HG02759 (cell line): ENCODE results near the gene ANGPTL1.
"Not testable (repeated sequence)": the region's sequence is repeated elsewhere in the genome, so short reads cannot be mapped to it uniquely, and the experiment has no call there.

ENCODE experiments used
- ATAC-seq: cut with Tn5 transposase; IDR thresholded peaks from one replicate; pipeline ENCODE4 v1.9.1; 2021; ENCODE audit warnings: mild to moderate bottlenecking, moderate library complexity; ENCODE audit not compliant: unreplicated experiment

Gene ANGPTL1

GRCh38 chr1:178868706-178869105 lies 2.2 kb downstream of the ANGPTL1 start:
- no peak for ATAC-seq

- ATAC-seq = no peak
These were observed 3.2 kb downstream of the ANGPTL1 start for GRCh38 chr1:178867670-178868069.

GRCh38 chr1:178864326-178864725 lies 6.6 kb downstream of the ANGPTL1 start:
- ATAC-seq = no peak

GRCh38 chr1:178862864-178863263 lies 8.0 kb downstream of the ANGPTL1 start:
- ATAC-seq = no peak

- no peak for ATAC-seq
These were observed 8.5 kb downstream of the ANGPTL1 start for GRCh38 chr1:178862416-178862815.

GRCh38 chr1:178857126-178857525 lies 13.8 kb downstream of the ANGPTL1 start:
- no peak for ATAC-seq

GRCh38 chr1:178849918-178850317 lies 21.0 kb downstream of the ANGPTL1 start:
- no peak for ATAC-seq

- ATAC-seq = not testable (repeated sequence)
These were observed 23.0 kb downstream of the ANGPTL1 start for GRCh38 chr1:178847919-178848318.

GRCh38 chr1:178847396-178847849 lies 23.5 kb downstream of the ANGPTL1 start:
- ATAC-seq = no peak

GRCh38 chr1:178846306-178846705 lies 24.6 kb downstream of the ANGPTL1 start:
- no peak for ATAC-seq

- ATAC-seq = no peak
These were observed 26.4 kb downstream of the ANGPTL1 start for GRCh38 chr1:178844436-178844835.

GRCh38 chr1:178825167-178825566 lies 45.7 kb downstream of the ANGPTL1 start:
- no peak for ATAC-seq

GRCh38 chr1:178821134-178821866 lies 49.6 kb downstream of the ANGPTL1 start:
- peak; percentile 52 for ATAC-seq

GRCh38 chr1:178819123-178819522 lies 51.8 kb downstream of the ANGPTL1 start:
- no peak for ATAC-seq

GRCh38 chr1:178818416-178818815 lies 52.5 kb downstream of the ANGPTL1 start:
- ATAC-seq = no peak

GRCh38 chr1:178810585-178810984 lies 60.3 kb downstream of the ANGPTL1 start:
- no peak for ATAC-seq

- ATAC-seq = no peak
These were observed 62.3 kb downstream of the ANGPTL1 start for GRCh38 chr1:178808529-178808928.

- ATAC-seq = no peak
These were observed 64.1 kb downstream of the ANGPTL1 start for GRCh38 chr1:178806665-178807300.

GRCh38 chr1:178802873-178803272 lies 68.0 kb downstream of the ANGPTL1 start:
- no peak for ATAC-seq
